SK-N-SH (cell line): ENCODE results near the gene PKN3. TPM values are rescaled to one million over a fixed set of nuclear protein-coding genes. Genes with fewer than 3 reads are reported as not detected.

Experiments
- CTCF ChIA-PET: fragments of 300-600, 350-600 bp; formaldehyde crosslinking; extraction: SDS; loops from one replicate; lab custom pipeline; 2021; lab: Yijun Ruan, JAX
- POLR2A ChIA-PET: fragments of 350-600 bp; sonication (Branson Sonifier 250); formaldehyde crosslinking; extraction: SDS; loops from one replicate; lab custom pipeline; 2020; ENCODE audit warnings: antibody characterized with exemption, inconsistent platforms; lab: Yijun Ruan, JAX
- DNase-seq: peaks from one replicate; pipeline ENCODE4 v3.0.0; 2012
- H2AFZ ChIP-seq: fragments of 200-600 bp; sonication (generic); 2 replicates; pipeline ENCODE4 v1.8.1; 2016; ENCODE audit warnings: antibody characterized with exemption, mild to moderate bottlenecking, low read depth
- H3F3A ChIP-seq: fragments of 200-600 bp; sonication (generic); replicated peaks from 2 replicates; pipeline ENCODE3; 2016; ENCODE audit warnings: antibody characterized with exemption, mild to moderate bottlenecking; ENCODE audit not compliant: insufficient read depth
- H3K27ac ChIP-seq, 2 experiments: fragments of 200-500 bp in 1 of 2; fragments of 200-600 bp in 1 of 2; sonication (Bioruptor generic) in 1 of 2; sonication (generic), shearing (Covaris generic) in 1 of 2; 2 replicates each; pipeline versions ENCODE4 v1.5.1 to v1.6.1; 2014 to 2016; ENCODE audit warnings: low read depth in 2 of 2, inconsistent platforms in 1 of 2, low read length in 1 of 2, mild to moderate bottlenecking in 1 of 2, mixed read lengths in 1 of 2
- H3K27me3 ChIP-seq: fragments of 200-600 bp; sonication (generic), shearing (Covaris generic); 2 replicates; pipeline ENCODE4 v1.6.1; 2016; ENCODE audit warnings: mixed run types; ENCODE audit not compliant: insufficient read depth
- H3K36me3 ChIP-seq, 2 experiments: fragments of 200-500 bp in 1 of 2; fragments of 200-600 bp in 1 of 2; sonication (Bioruptor generic) in 1 of 2; sonication (generic) in 1 of 2; replicated peaks in 1 of 2; 2 replicates each; pipeline versions ENCODE3 to v1.5.1; 2014 to 2016; ENCODE audit warnings: low read length in 1 of 2, mild to moderate bottlenecking in 1 of 2; ENCODE audit not compliant: insufficient read depth in 2 of 2, control insufficient read depth in 1 of 2
- H3K4me1 ChIP-seq, 2 experiments: fragments of 200-500 bp in 1 of 2; fragments of 200-600 bp in 1 of 2; sonication (Bioruptor generic) in 1 of 2; sonication (generic), shearing (Covaris generic) in 1 of 2; 2 replicates each; pipeline versions ENCODE4 v1.5.1 to v1.6.1; 2014 to 2016; ENCODE audit warnings: low read depth in 1 of 2, low read length in 1 of 2, mixed run types in 1 of 2; ENCODE audit not compliant: insufficient read depth in 2 of 2, control insufficient read depth in 1 of 2
- H3K4me2 ChIP-seq: fragments of 200-600 bp; sonication (generic), shearing (Covaris generic); 2 replicates; pipeline ENCODE4 v1.6.1; 2017; ENCODE audit warnings: mixed run types
- H3K4me3 ChIP-seq, 2 experiments: fragments of 200-500 bp in 1 of 2; fragments of 200-600 bp in 1 of 2; sonication (Bioruptor generic) in 1 of 2; sonication (generic), shearing (Covaris generic) in 1 of 2; 2 replicates each; pipeline versions ENCODE4 v1.5.1 to v1.8.1; 2014 to 2016; ENCODE audit warnings: low read depth in 2 of 2, inconsistent platforms in 1 of 2, low read length in 1 of 2, mild to moderate bottlenecking in 1 of 2, mixed read lengths in 1 of 2, moderate library complexity in 1 of 2
- H3K79me2 ChIP-seq: fragments of 200-600 bp; sonication (generic); 2 replicates; pipeline ENCODE4 v1.8.1; 2017; ENCODE audit warnings: mild to moderate bottlenecking; ENCODE audit not compliant: insufficient read depth
- H3K9ac ChIP-seq: fragments of 200-600 bp; sonication (generic); 2 replicates; pipeline ENCODE4 v1.6.1; 2017; ENCODE audit warnings: mixed run types
- H3K9me2 ChIP-seq: fragments of 200-600 bp; sonication (generic); 2 replicates; pipeline ENCODE4 v1.6.1; 2017; ENCODE audit warnings: mixed run types
- H3K9me3 ChIP-seq: fragments of 200-600 bp; sonication (generic); 2 replicates; pipeline ENCODE4 v1.6.1; 2017; ENCODE audit warnings: mixed run types, mild to moderate bottlenecking, moderate library complexity
- H4K20me1 ChIP-seq: fragments of 200-600 bp; sonication (generic); 2 replicates; pipeline ENCODE4 v1.6.1; 2017; ENCODE audit warnings: mild to moderate bottlenecking, mixed run types; ENCODE audit not compliant: insufficient read depth
- CHD2 ChIP-seq: fragments of 150-350 bp; IDR thresholded peaks from 2 replicates; pipeline ENCODE4 v1.6.1; 2018; ENCODE audit warnings: low read length; ENCODE audit not compliant: partially characterized antibody
- CTCF ChIP-seq: fragments of 200-600 bp; sonication (generic); IDR thresholded peaks from 2 replicates; pipeline ENCODE4 v1.6.1; 2017; ENCODE audit warnings: antibody characterized with exemption, mild to moderate bottlenecking, moderate library complexity
- ELF1 ChIP-seq: IDR thresholded peaks from 2 replicates; pipeline ENCODE4 v1.4.0; 2012
- FOXM1 ChIP-seq: IDR thresholded peaks from 2 replicates; pipeline ENCODE4 v1.4.0; 2012; ENCODE audit warnings: low read depth, mild to moderate bottlenecking
- IRF3 ChIP-seq: fragments of 150-350 bp; IDR thresholded peaks from 2 replicates; pipeline ENCODE4 v1.6.1; 2016; ENCODE audit warnings: mild to moderate bottlenecking, low read depth, low read length
- JUND ChIP-seq: IDR thresholded peaks from 2 replicates; pipeline ENCODE4 v1.4.0; 2012
- MAX ChIP-seq: IDR thresholded peaks from 2 replicates; pipeline ENCODE4 v1.4.0; 2012; ENCODE audit warnings: low read depth
- MEF2A ChIP-seq: IDR thresholded peaks from 2 replicates; pipeline ENCODE4 v1.4.0; 2012; ENCODE audit warnings: low read depth, borderline replicate concordance
- MXI1 ChIP-seq: IDR thresholded peaks from 2 replicates; pipeline ENCODE4 v1.6.1; 2012; ENCODE audit warnings: mild to moderate bottlenecking, low read depth, low read length, improper control_type of control experiment
- NRF1 ChIP-seq: IDR thresholded peaks from 2 replicates; pipeline ENCODE4 v1.6.1; 2012; ENCODE audit warnings: low read depth, mild to moderate bottlenecking, low read length
- POLR2AphosphoS5 ChIP-seq: IDR thresholded peaks from 2 replicates; pipeline ENCODE4 v1.6.1; 2012; ENCODE audit warnings: low read depth, low read length
- RAD21 ChIP-seq: IDR thresholded peaks from 2 replicates; pipeline ENCODE4 v1.6.1; 2012; ENCODE audit warnings: mild to moderate bottlenecking, low read length
- RXRA ChIP-seq: IDR thresholded peaks from 2 replicates; pipeline ENCODE4 v1.4.0; 2012; ENCODE audit warnings: low read depth, mild to moderate bottlenecking, borderline replicate concordance
- SMC3 ChIP-seq: IDR thresholded peaks from 2 replicates; pipeline ENCODE4 v1.6.1; 2012; ENCODE audit warnings: low read depth, low read length, improper control_type of control experiment
- TAF1 ChIP-seq: IDR thresholded peaks from 2 replicates; pipeline ENCODE4 v1.6.1; 2012; ENCODE audit warnings: low read depth, mild to moderate bottlenecking, low read length, moderate library complexity, borderline replicate concordance
- USF2 ChIP-seq: fragments of 150-350 bp; IDR thresholded peaks from 2 replicates; pipeline ENCODE4 v1.6.1; 2017; ENCODE audit warnings: antibody characterized with exemption, low read length, low read depth, borderline replicate concordance
- ZBTB33 ChIP-seq: IDR thresholded peaks from 2 replicates; pipeline ENCODE4 v1.4.0; 2012; ENCODE audit warnings: low read depth, borderline replicate concordance
- WGBS: methylation state at CpG from one replicate; pipeline ENCODE4 v1.1.6; 2017; ENCODE audit warnings: low lambda C conversion rate; 5-methylcytosine and 5-hydroxymethylcytosine counted together
- polyA plus RNA-seq, 3 experiments: library from polyadenylated mRNA; depleted of rRNA; stranded (reverse); fragments of >200 nt; gene quantifications; 2 replicates each; pipeline ENCODE4 v1.2.3, GENCODE V29; 2012

The PKN3 gene
- 5.0 and 7.8 TPM in 2 replicates for polyA plus RNA-seq (2012; rRNA removed)
- 1.8 and 4.1 TPM in 2 replicates for polyA plus RNA-seq (2012; cell fraction: cytosol; rRNA removed)
- 15.1 and 16.8 TPM in 2 replicates for polyA plus RNA-seq (2012; cell fraction: nucleus; rRNA removed)

- POLR2A ChIA-PET: no interaction called here
- WGBS: no CpG with 5 or more reads among the region's 65 CpGs
- Histone ChIP-seq H3K9me2 (no peaks in the 10 kb centered on the region), H2AFZ (peak within 1 kb of the TSS; percentile 97; the same call in 1 of the 2 replicates), H3F3A (peaks cover 19% of the 10 kb centered on the region), H3K9me3 (no peaks in the 10 kb centered on the region), H3K27me3 (no peaks in the 10 kb centered on the region), H3K4me2 (peak within 1 kb of the TSS; percentile 93), H3K27ac (peak within 1 kb of the TSS in 1 of 2 experiments; percentile 38; a peak in 2 of 4 replicates), H3K79me2 (no peaks in the 10 kb centered on the region), H3K4me1 (peaks cover 0 to 4% of the 10 kb centered on the region in 2 experiments; a peak in 1 of 4 replicates), H4K20me1 (no peaks in the 10 kb centered on the region), H3K9ac (peak within 1 kb of the TSS; percentile 84), H3K4me3 (peak within 1 kb of the TSS; percentile 68 to 85), H3K36me3 (no peaks in the 10 kb centered on the region)
- peak; percentile 27 for TF ChIP-seq CHD2
- no peak for TF ChIP-seq POLR2AphosphoS5
- 0 out of 2 replicates have a peak, but pooled peaks have one; percentile 36 for TF ChIP-seq MAX
- TF ChIP-seq MXI1: peak; percentile 47
- TF ChIP-seq ELF1: peak; percentile 44; the same call in 1 of the 2 replicates
- no peak for TF ChIP-seq MEF2A
- peak; percentile 35 for TF ChIP-seq RAD21
- TF ChIP-seq CTCF: peak; percentile 96
- peak; percentile 26; the same call in 1 of the 2 replicates for TF ChIP-seq SMC3
- TF ChIP-seq TAF1: peak; percentile 35; the same call in 1 of the 2 replicates
- TF ChIP-seq USF2: no peak
- CTCF ChIA-PET: interaction anchor here (0.6 to 4.0 kb wide), 36 partner anchors 9 to 361 kb away, joined by 3 to 64 read pairs (median 4); partner anchors contain the start of genes DYNC2I2, ENDOG, SET and SPOUT1
- DNase-seq: peak; percentile 98
These were observed at the start of gene PKN3 for GRCh38 chr9:128702445-128702948. Gene PKN3 (plus strand): TSS chr9:128702503. CDS start chr9:128702916, 413 bp downstream.

GRCh38 chr9:128653908-128654307 lies 48.4 kb upstream of the PKN3 start:
- Histone ChIP-seq H3K9me3 (no peaks in the 10 kb centered on the region), H4K20me1 (no peaks in the 10 kb centered on the region), H3K4me2 (no peak overlapping the region), H3K36me3 (no peaks in the 10 kb centered on the region), H3K9me2 (no peaks in the 10 kb centered on the region), H2AFZ (no peak overlapping the region), H3K4me3 (no peak overlapping the region), H3K27me3 (no peaks in the 10 kb centered on the region), H3F3A (peaks cover 10% of the 10 kb centered on the region), H3K79me2 (peaks cover 40% of the 10 kb centered on the region), H3K27ac (no peak overlapping the region), H3K4me1 (no peaks in the 10 kb centered on the region), H3K9ac (no peak overlapping the region)
- DNase-seq: no peak
- POLR2A ChIA-PET: interaction anchor here (0.6 kb wide), 1 partner anchor 588 kb away, joined by 3 read pairs; no protein-coding TSS in a partner anchor
- CTCF ChIA-PET: interaction anchor here (1.2 kb wide), 1 partner anchor 18 kb away, joined by 3 read pairs; no protein-coding TSS in a partner anchor
- 95% methylated on average over 8 of the region's 8 CpGs for WGBS
- TF ChIP-seq NRF1: no peak
- TF ChIP-seq TAF1: no peak
- TF ChIP-seq USF2: no peak
- TF ChIP-seq JUND: no peak
- TF ChIP-seq IRF3: no peak
- TF ChIP-seq RXRA: no peak
- no peak for TF ChIP-seq SMC3
- no peak for TF ChIP-seq FOXM1
- no peak for TF ChIP-seq ZBTB33
